Measurements from ENCODE around the gene NARF. TPM values are rescaled to one million over a fixed set of nuclear protein-coding genes. Genes with fewer than 3 reads are reported as not detected.

Gene NARF
- total and polyA plus RNA-seq, 2 donors (not counting 1 experiment from before 2014, with no cell fraction given) = 92.4 to 103 TPM

- Mint-ChIP-seq H3K4me3 (no peak overlapping the region), H3K4me1 (peaks cover 46% of the 10 kb centered on the region), H3K9me3 (ENCODE audit: insufficient read depth) (no peaks in the 10 kb centered on the region), H3K27ac (peak overlapping the region; percentile 67), H3K27me3 (no peaks in the 10 kb centered on the region)
- Histone ChIP-seq H3K9ac (ENCODE audit: low read length) (no peak overlapping the region), H3K4me2 (replicated peaks; ENCODE audit: low read depth, low read length, poor library complexity, severe bottlenecking) (peak overlapping the region; percentile 19), H3K9me3 (ENCODE audit: control extremely low read depth in 1 of 3, control insufficient read depth in 2 of 3, insufficient read depth in 1 of 3, low read length in 2 of 3) (no peaks in the 10 kb centered on the region), H3K79me2 (ENCODE audit: control insufficient read depth, insufficient read depth, low read length) (peaks cover 89% of the 10 kb centered on the region), H3K27ac (ENCODE audit: low read length in 2 of 2) (peak overlapping the region; percentile 34 to 78), H3K4me3 (ENCODE audit: control extremely low read depth in 1 of 5, extremely low read depth in 1 of 5, insufficient read depth in 1 of 5, low read depth in 2 of 5, low read length in 4 of 5) (no peak overlapping the region), H3K27me3 (replicated peaks in 1 of 4; ENCODE audit: control extremely low read depth in 1 of 4, control insufficient read depth in 3 of 4, insufficient read depth in 4 of 4, low read length in 3 of 4) (no peaks in the 10 kb centered on the region), H3K36me3 (replicated peaks in 1 of 2; ENCODE audit: control extremely low read depth in 1 of 2, control insufficient read depth in 1 of 2, extremely low read depth in 1 of 2, insufficient read depth in 2 of 2, low read length in 1 of 2) (peaks cover 0 to 75% of the 10 kb centered on the region in 2 experiments), H3K4me1 (ENCODE audit: control insufficient read depth in 2 of 2, insufficient read depth in 2 of 2, low read length in 2 of 2) (peaks cover 19 to 70% of the 10 kb centered on the region in 2 donors), H2AFZ (ENCODE audit: insufficient read depth, low read depth, low read length, poor library complexity, severe bottlenecking) (no peak overlapping the region), H4K20me1 (ENCODE audit: control insufficient read depth, insufficient read depth, low read length, poor library complexity, severe bottlenecking) (peaks cover 96% of the 10 kb centered on the region)
- DNase-seq (peak; percentile 56), ATAC-seq (ENCODE audit: low read depth) (peak; percentile 38)
- ChIA-PET POLR2A (interaction anchor here (0.5 kb wide), 1 partner anchor 200 kb away, joined by 3 read pairs; no protein-coding TSS in a partner anchor), CTCF (interaction anchor here (1.4 kb wide), 1 partner anchor 16 kb away, joined by 5 read pairs; no protein-coding TSS in a partner anchor)
- TF ChIP-seq EZH2 (IDR thresholded peaks at IDR 0.05; ENCODE audit: borderline replicate concordance, insufficient read depth, low read depth, low read length, poor library complexity, severe bottlenecking) (no peak), CTCF (IDR thresholded peaks at IDR 0.05) (no peak)
- intact Hi-C loops (cut with micrococcal nuclease) = loop anchor here (1.0 kb wide), 1 partner anchor 7 kb away; no protein-coding TSS in a partner anchor
- 69% methylated on average over 27 of the region's 27 CpGs for WGBS (ENCODE audit: insufficient coverage)
Measured at GRCh38 chr17:82441691-82442487, 16.7 kb upstream of the NARF start.
